Measurements from ENCODE around the gene DENND1A.
A peak's percentile ranks its signal among the peaks of the same experiment; 100 is the strongest.

DENND1A gene

DNA sequence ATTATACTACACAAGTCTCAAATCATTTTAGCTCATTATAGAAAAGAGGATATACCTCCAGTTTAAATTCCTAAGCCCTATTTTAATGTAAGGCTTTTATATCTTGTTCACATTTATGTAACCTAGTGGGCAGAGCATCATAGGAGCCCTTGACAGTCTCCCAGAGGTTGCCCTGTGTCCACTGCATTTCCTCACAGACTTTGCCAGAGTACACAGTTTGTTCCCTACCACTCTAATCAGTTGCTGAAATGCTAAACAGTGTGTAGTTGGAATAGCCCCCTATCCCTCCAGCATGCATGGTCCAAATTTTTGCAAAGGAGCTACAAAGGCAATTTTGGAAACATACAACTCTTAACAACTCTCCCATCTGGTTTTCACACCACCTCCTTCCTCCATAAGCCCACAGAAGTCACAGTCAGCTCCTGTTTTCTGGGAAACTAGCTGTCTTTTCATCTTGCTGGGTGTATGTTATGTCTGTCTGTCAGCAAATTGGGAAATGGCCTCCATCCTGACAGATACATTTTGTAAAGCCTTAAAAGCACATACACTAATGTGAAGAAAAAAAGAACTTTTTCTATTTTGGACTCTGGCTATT, 212.2 kb downstream of the DENND1A start:
- DNase-seq: no peak

- DNase-seq: no peak
Measured at GRCh38 chr9:123716339-123716945, 213.5 kb downstream of the DENND1A start.

DNA sequence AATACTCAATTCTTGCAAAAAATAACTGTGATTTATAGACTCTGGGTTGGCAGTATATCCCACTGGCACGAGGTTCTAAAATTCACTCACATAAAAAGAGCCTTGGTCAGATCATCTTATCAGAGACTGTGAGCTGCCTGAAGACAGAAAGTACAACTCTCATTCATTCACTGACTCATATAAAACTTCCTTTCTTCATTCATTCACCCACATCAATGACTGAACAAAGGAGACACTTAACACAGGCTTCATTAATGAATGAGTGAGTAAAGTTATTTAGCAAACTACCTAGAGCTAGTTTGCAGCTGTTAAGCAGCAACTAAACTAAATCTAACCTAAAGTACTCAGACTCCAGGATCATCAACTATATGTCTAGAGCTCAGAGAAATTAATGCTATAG, 214.7 kb downstream of the DENND1A start:
- DNase-seq: no peak

DNA sequence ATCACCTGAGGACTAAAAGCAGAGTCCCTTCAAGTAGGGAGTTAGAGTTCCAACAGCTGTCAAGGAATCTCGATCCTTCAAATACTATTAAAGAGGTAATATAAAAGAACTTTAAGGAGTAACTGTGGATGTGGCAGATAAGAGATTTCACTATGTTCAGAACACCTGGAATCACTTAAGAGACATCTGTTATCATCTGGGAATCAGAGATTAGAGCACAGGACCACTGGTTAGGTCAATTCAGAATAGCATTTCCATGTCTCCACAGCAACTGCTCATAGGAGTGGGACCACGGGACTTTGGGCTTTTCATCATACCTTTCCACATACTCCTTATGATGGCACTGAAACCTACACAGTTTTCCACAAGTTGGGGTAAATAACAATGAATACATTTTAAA, 216.6 kb downstream of the DENND1A start:
- DNase-seq: no peak

DNA sequence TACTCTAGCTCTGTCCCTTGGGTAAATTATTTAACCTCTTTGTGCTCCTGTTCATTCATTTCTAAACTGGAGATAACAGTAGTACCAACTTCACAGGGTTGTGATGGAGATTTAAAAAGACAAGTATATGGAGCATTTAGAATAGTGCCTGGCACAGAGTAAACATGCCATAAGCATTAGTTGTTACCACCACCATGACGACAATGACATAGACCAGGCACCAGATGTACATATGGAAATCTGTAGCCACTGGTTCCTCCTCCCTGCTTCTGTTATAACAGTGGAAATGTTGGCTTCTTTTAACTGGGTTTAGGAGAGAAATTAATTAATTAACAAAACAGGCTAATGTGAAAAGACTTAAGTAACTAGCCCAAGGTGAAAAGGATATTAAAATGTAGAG, 217.5 kb downstream of the DENND1A start:
- DNase-seq: no peak

- DNase-seq: no peak
Measured at GRCh38 chr9:123710299-123710698, 219.6 kb downstream of the DENND1A start.

GRCh38 chr9:123702483-123702882, 227.4 kb downstream of the DENND1A start:
- no peak for DNase-seq

- no peak for DNase-seq
Measured at GRCh38 chr9:123697686-123698085, 232.2 kb downstream of the DENND1A start.

GRCh38 chr9:123696476-123696875, 233.4 kb downstream of the DENND1A start:
- no peak for DNase-seq

DNA sequence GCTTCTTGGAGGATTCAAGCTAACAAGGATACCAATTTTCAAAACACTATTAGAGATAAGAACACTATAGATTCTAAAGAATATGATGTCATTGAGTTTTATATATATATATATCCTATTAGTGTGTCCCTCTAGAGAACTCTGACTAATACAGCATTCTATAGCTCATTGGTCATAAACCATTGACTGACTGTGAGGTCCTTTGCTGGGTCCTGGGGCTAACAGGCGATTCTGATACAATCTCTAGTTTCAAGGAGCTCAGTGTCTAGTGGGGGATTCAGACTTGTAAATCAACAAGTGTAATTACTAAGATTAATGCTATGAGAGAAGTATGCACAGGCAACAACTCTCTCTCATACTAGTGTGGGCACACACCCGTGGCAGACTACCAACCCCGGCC, 234.5 kb downstream of the DENND1A start:
- no peak for DNase-seq

DNA sequence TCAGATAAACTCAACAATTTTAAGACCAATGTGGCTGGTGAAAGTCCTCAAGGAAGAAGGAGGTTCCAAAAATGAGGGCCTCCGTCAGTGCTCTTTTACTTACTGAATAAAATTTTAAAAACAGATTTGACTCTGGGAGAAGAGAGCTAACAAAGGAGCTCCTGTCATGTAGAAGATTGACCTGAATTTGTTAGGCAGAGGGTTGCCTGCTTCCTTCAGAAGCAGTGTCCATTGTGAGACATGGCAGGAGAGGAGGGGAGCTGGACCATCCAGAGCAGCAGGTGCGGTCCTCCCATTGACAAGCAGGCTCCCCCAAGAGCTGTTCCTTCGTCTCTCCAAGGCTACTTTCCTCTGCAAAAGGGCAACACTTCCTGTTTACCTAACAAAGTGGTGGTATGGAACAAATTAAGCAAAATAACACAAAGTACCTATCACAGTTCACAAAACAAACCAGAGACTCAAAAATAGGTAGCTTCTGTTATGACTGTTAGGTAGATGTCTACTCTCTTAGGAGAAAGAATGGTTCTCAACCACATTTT, 238.1 kb downstream of the DENND1A start:
- DNase-seq: no peak

DNA sequence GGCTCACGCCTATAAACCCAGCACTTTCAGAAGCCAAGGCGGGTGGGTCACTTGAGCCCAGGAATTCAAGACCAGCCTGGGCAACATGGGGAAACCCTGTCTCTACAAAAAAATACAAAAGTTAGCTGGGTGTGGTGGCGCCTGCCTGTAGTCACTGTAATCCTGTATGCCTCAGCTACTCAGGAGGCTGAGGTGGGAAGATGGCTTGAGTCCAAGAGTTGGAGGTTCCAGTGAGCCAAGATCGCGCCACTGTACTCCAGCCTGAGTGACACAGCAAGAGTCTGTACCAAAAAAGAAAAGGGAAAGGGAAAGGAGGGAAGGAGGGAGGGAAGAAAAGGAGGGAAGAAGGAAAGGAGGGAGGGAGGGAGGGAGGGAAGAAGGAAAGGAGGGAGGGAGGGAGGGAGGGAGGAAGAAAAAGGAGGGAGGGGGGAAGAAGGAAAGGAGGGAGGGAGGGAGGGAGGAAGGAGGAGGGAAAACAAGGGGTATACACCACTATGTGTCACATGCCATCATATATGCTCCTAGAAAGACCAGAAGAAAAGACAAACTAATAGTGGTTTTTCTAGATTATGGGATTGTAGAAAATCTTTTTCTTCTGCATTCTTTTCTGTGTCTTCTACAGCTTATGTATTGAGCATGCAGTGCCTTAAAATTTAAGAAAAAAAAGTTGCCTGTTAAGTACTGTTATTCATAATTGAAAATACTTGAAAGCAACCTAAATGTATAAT, 240.1 kb downstream of the DENND1A start:
- DNase-seq: no peak

GRCh38 chr9:123687246-123687751, 242.6 kb downstream of the DENND1A start:
- peak; percentile 16 to 50 (median 35) for DNase-seq

GRCh38 chr9:123686829-123687192, 243.1 kb downstream of the DENND1A start:
- no peak for DNase-seq

GRCh38 chr9:123686131-123686828, 243.6 kb downstream of the DENND1A start:
- DNase-seq: no peak

- DNase-seq: no peak
Measured at GRCh38 chr9:123685489-123686083, 244.3 kb downstream of the DENND1A start.

GRCh38 chr9:123684393-123685149, 245.4 kb downstream of the DENND1A start:
- DNase-seq: no peak

GRCh38 chr9:123682746-123683145, 247.2 kb downstream of the DENND1A start:
- no peak for DNase-seq

DNA sequence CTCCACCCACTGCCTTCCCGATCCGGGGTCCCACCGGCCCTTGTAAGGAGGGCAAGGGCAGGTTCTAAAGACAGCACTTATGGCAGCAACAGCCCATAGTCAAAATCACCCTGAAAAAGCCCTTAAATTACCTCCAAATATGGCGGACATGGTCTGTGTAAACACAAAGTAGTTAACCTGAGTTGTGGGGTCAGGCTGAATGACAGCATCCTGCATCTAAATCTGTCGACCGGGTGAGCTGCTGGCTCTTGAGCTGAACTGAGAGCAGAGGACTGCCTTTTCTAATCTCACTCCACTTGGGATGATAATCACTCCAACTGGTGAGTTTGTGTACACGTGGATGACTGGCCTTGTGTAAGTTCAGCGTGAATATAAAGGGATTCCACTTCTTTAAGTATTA, 249.6 kb downstream of the DENND1A start:
- no peak for DNase-seq

GRCh38 chr9:123679330-123679987, 250.5 kb downstream of the DENND1A start:
- no peak for DNase-seq

DNA sequence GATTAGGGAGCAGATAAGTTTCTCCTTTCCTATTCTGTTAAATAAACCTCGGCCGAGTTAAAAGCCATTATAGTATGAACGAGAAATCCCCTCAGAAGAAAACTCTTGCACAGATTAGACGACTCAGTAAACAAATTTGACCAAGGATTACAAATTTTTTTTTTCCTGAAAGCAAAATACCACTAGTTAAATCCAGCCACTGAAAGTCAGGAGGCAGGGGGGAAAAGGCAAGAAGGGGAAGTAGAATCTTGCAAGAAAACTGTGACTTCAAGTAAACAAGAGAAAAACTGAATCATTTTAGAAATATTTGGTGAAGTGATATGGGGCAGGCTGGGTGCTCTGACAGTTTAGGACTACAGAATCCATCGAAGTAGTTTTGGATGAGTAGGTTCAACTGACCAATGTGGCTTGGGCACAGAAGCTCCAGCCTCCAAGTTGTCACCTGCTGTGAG, 251.0 kb downstream of the DENND1A start:
- DNase-seq: peak; percentile 12 to 29 (median 27)

Data from suppressor macrophage treated with lipopolysaccharide for 1 hour (primary cell).